ENCODE results near the gene TSPAN9. TPM values are rescaled to one million over a fixed set of nuclear protein-coding genes. Genes with fewer than 3 reads are reported as not detected.

Gene TSPAN9
- total and polyA plus RNA-seq, 2 experiments from 2014 or later: 6.0 to 31.5 TPM

- no peaks in the 10 kb centered on the region for H3K36me3 ChIP-seq (ENCODE audit: insufficient read depth)
- Mint-ChIP-seq H3K4me1 (peaks cover 8% of the 10 kb centered on the region), H3K27me3 (ENCODE audit: insufficient read depth, low read depth, poor library complexity) (peaks cover 21% of the 10 kb centered on the region), H3K9me3 (no peaks in the 10 kb centered on the region; the same call in 1 of the 3 replicates), H3K27ac (no peak overlapping the region), H3K4me3 (peak overlapping the region; percentile 72), H3K36me3 (ENCODE audit: low read depth) (peaks cover 5% of the 10 kb centered on the region; the same call in 2 of the 3 replicates)
- H2AFZ ChIP-seq: peak overlapping the region; percentile 83; the same call in 1 of the 2 replicates
- H3K27ac ChIP-seq (ENCODE audit: low read depth): no peak overlapping the region
- H4K20me1 ChIP-seq (replicated peaks; ENCODE audit: insufficient read depth): peaks cover 12% of the 10 kb centered on the region; the same call in 1 of the 2 replicates
- peak; percentile 10 for ATAC-seq
- H3K27me3 ChIP-seq (ENCODE audit: insufficient read depth): 0 out of 2 replicates have a peak, but pooled peaks cover 9% of the 10 kb centered on the region
- peaks cover 12% of the 10 kb centered on the region; the same call in 1 of the 2 replicates for H3K4me1 ChIP-seq (ENCODE audit: insufficient read depth)
- H3K9me2 ChIP-seq (ENCODE audit: insufficient read depth): no peaks in the 10 kb centered on the region
- H3K4me3 ChIP-seq: peak overlapping the region; percentile 76
- peak overlapping the region; percentile 75 for H3K4me2 ChIP-seq
- H3K79me2 ChIP-seq (replicated peaks; ENCODE audit: insufficient read depth): peaks cover 11% of the 10 kb centered on the region
- TF ChIP-seq STAT1 (IDR thresholded peaks at IDR 0.05; ENCODE audit: unreplicated experiment): no peak
- TF ChIP-seq, protein P1, sequence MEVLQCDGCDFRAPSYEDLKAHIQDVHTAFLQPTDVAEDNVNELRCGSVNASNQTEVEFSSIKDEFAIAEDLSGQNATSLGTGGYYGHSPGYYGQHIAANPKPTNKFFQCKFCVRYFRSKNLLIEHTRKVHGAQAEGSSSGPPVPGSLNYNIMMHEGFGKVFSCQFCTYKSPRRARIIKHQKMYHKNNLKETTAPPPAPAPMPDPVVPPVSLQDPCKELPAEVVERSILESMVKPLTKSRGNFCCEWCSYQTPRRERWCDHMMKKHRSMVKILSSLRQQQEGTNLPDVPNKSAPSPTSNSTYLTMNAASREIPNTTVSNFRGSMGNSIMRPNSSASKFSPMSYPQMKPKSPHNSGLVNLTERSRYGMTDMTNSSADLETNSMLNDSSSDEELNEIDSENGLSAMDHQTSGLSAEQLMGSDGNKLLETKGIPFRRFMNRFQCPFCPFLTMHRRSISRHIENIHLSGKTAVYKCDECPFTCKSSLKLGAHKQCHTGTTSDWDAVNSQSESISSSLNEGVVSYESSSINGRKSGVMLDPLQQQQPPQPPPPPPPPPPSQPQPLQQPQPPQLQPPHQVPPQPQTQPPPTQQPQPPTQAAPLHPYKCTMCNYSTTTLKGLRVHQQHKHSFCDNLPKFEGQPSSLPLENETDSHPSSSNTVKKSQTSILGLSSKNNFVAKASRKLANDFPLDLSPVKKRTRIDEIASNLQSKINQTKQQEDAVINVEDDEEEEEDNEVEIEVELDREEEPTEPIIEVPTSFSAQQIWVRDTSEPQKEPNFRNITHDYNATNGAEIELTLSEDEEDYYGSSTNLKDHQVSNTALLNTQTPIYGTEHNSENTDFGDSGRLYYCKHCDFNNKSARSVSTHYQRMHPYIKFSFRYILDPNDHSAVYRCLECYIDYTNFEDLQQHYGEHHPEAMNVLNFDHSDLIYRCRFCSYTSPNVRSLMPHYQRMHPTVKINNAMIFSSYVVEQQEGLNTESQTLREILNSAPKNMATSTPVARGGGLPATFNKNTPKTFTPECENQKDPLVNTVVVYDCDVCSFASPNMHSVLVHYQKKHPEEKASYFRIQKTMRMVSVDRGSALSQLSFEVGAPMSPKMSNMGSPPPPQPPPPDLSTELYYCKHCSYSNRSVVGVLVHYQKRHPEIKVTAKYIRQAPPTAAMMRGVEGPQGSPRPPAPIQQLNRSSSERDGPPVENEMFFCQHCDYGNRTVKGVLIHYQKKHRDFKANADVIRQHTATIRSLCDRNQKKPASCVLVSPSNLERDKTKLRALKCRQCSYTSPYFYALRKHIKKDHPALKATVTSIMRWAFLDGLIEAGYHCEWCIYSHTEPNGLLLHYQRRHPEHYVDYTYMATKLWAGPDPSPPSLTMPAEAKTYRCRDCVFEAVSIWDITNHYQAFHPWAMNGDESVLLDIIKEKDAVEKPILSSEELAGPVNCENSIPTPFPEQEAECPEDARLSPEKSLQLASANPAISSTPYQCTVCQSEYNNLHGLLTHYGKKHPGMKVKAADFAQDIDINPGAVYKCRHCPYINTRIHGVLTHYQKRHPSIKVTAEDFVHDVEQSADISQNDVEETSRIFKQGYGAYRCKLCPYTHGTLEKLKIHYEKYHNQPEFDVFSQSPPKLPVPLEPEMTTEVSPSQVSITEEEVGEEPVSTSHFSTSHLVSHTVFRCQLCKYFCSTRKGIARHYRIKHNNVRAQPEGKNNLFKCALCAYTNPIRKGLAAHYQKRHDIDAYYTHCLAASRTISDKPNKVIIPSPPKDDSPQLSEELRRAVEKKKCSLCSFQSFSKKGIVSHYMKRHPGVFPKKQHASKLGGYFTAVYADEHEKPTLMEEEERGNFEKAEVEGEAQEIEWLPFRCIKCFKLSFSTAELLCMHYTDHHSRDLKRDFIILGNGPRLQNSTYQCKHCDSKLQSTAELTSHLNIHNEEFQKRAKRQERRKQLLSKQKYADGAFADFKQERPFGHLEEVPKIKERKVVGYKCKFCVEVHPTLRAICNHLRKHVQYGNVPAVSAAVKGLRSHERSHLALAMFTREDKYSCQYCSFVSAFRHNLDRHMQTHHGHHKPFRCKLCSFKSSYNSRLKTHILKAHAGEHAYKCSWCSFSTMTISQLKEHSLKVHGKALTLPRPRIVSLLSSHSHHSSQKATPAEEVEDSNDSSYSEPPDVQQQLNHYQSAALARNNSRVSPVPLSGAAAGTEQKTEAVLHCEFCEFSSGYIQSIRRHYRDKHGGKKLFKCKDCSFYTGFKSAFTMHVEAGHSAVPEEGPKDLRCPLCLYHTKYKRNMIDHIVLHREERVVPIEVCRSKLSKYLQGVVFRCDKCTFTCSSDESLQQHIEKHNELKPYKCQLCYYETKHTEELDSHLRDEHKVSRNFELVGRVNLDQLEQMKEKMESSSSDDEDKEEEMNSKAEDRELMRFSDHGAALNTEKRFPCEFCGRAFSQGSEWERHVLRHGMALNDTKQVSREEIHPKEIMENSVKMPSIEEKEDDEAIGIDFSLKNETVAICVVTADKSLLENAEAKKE (CRISPR knock-in tag; IDR thresholded peaks at IDR 0.05): no peak
- TF ChIP-seq, protein P2, sequence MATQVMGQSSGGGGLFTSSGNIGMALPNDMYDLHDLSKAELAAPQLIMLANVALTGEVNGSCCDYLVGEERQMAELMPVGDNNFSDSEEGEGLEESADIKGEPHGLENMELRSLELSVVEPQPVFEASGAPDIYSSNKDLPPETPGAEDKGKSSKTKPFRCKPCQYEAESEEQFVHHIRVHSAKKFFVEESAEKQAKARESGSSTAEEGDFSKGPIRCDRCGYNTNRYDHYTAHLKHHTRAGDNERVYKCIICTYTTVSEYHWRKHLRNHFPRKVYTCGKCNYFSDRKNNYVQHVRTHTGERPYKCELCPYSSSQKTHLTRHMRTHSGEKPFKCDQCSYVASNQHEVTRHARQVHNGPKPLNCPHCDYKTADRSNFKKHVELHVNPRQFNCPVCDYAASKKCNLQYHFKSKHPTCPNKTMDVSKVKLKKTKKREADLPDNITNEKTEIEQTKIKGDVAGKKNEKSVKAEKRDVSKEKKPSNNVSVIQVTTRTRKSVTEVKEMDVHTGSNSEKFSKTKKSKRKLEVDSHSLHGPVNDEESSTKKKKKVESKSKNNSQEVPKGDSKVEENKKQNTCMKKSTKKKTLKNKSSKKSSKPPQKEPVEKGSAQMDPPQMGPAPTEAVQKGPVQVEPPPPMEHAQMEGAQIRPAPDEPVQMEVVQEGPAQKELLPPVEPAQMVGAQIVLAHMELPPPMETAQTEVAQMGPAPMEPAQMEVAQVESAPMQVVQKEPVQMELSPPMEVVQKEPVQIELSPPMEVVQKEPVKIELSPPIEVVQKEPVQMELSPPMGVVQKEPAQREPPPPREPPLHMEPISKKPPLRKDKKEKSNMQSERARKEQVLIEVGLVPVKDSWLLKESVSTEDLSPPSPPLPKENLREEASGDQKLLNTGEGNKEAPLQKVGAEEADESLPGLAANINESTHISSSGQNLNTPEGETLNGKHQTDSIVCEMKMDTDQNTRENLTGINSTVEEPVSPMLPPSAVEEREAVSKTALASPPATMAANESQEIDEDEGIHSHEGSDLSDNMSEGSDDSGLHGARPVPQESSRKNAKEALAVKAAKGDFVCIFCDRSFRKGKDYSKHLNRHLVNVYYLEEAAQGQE (IDR thresholded peaks at IDR 0.05; ENCODE audit: unreplicated experiment): no peak
- TF ChIP-seq CREB1 (CRISPR knock-in tag; IDR thresholded peaks at IDR 0.05; ENCODE audit: low read depth): no peak
- TF ChIP-seq EZH2 (IDR thresholded peaks at IDR 0.05; ENCODE audit: low read depth, unreplicated experiment): no peak
- no peak for TF ChIP-seq NANOG (IDR thresholded peaks at IDR 0.05; ENCODE audit: borderline replicate concordance)
- no peak for TF ChIP-seq ZNF114 (CRISPR knock-in tag; IDR thresholded peaks at IDR 0.05)
- no peak for TF ChIP-seq JUNB (IDR thresholded peaks at IDR 0.05; ENCODE audit: unreplicated experiment)
- TF ChIP-seq EZH2phosphoT487 (IDR thresholded peaks at IDR 0.05; ENCODE audit: unreplicated experiment): no peak
- no peak for TF ChIP-seq POLR2AphosphoS5 (IDR thresholded peaks at IDR 0.05; ENCODE audit: low read depth)
- TF ChIP-seq, protein P3, sequence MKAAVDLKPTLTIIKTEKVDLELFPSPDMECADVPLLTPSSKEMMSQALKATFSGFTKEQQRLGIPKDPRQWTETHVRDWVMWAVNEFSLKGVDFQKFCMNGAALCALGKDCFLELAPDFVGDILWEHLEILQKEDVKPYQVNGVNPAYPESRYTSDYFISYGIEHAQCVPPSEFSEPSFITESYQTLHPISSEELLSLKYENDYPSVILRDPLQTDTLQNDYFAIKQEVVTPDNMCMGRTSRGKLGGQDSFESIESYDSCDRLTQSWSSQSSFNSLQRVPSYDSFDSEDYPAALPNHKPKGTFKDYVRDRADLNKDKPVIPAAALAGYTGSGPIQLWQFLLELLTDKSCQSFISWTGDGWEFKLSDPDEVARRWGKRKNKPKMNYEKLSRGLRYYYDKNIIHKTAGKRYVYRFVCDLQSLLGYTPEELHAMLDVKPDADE (IDR thresholded peaks at IDR 0.05): no peak
- TF ChIP-seq, protein P4, sequence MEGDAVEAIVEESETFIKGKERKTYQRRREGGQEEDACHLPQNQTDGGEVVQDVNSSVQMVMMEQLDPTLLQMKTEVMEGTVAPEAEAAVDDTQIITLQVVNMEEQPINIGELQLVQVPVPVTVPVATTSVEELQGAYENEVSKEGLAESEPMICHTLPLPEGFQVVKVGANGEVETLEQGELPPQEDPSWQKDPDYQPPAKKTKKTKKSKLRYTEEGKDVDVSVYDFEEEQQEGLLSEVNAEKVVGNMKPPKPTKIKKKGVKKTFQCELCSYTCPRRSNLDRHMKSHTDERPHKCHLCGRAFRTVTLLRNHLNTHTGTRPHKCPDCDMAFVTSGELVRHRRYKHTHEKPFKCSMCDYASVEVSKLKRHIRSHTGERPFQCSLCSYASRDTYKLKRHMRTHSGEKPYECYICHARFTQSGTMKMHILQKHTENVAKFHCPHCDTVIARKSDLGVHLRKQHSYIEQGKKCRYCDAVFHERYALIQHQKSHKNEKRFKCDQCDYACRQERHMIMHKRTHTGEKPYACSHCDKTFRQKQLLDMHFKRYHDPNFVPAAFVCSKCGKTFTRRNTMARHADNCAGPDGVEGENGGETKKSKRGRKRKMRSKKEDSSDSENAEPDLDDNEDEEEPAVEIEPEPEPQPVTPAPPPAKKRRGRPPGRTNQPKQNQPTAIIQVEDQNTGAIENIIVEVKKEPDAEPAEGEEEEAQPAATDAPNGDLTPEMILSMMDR (conservative IDR thresholded peaks at IDR 0.05; ENCODE audit: low read depth in 2 of 2): no peak
- DNase-seq (ENCODE audit: low spot score): peak; percentile 54
- H3F3A ChIP-seq (replicated peaks; ENCODE audit: low read depth): 0 out of 2 replicates have a peak, but pooled peaks cover 2% of the 10 kb centered on the region
These were observed 1.1 kb downstream of the TSPAN9 start for GRCh38 chr12:3078086-3078820.
